HEK293 (cell line): ENCODE results near the gene GRIN2A.

Experiments used
- CTCF ChIA-PET: fragments of 350-600 bp; formaldehyde crosslinking; extraction: SDS; loops from one replicate; lab custom pipeline; 2021; ENCODE audit warnings: antibody characterized with exemption; lab: Yijun Ruan, JAX
- POLR2A ChIA-PET: fragments of 300-600 bp; formaldehyde crosslinking; extraction: SDS; loops from one replicate; lab custom pipeline; 2020; ENCODE audit warnings: antibody characterized with exemption, inconsistent platforms; lab: Yijun Ruan, JAX
- H3K27ac ChIP-seq: fragments of 200-500 bp; sonication (Bioruptor generic); 2 replicates; pipeline ENCODE4 v1.5.1; 2014; ENCODE audit warnings: low read depth, low read length, control low read depth, inconsistent platforms; ENCODE audit errors: extremely low read depth
- H3K36me3 ChIP-seq, 2 experiments: fragments of 200-500 bp in 1 of 2; sonication (Bioruptor generic) in 1 of 2; 1 replicate in 1 of 2; 2 replicates in 1 of 2; pipeline ENCODE4 v1.5.1; 2014 to 2017; ENCODE audit warnings: inconsistent platforms in 2 of 2, low read length in 2 of 2; ENCODE audit not compliant: control insufficient read depth in 2 of 2, insufficient read depth in 1 of 2
- H3K4me1 ChIP-seq: fragments of 200-500 bp; sonication (Bioruptor generic); 2 replicates; pipeline ENCODE4 v1.5.1; 2014; ENCODE audit warnings: mild to moderate bottlenecking, low read length, inconsistent platforms; ENCODE audit not compliant: control insufficient read depth, insufficient read depth
- H3K4me3 ChIP-seq: 2 replicates; pipeline ENCODE4 v1.5.1; 2011; ENCODE audit warnings: low read depth, mild to moderate bottlenecking, control low read depth, low read length, moderate library complexity
- H3K9me3 ChIP-seq: fragments of 200-500 bp; sonication (Bioruptor generic); 2 replicates; pipeline ENCODE4 v1.5.1; 2014; ENCODE audit warnings: low read depth, low read length, inconsistent platforms; ENCODE audit not compliant: control insufficient read depth, insufficient read depth
- KLF1 ChIP-seq: fragments of 450-650 bp; formaldehyde crosslinking; IDR thresholded peaks from 2 replicates; pipeline ENCODE4 v1.5.1; 2016; ENCODE audit warnings: missing biosample characterization, missing genetic modification characterization
- MYNN ChIP-seq: fragments of 450-650 bp; formaldehyde crosslinking; IDR thresholded peaks from 2 replicates; pipeline ENCODE4 v1.5.1; 2016; ENCODE audit warnings: missing biosample characterization, missing genetic modification characterization, borderline replicate concordance
- SP3 ChIP-seq: fragments of 450-650 bp; formaldehyde crosslinking; IDR thresholded peaks from 2 replicates; pipeline ENCODE4 v1.5.1; 2016; ENCODE audit warnings: missing biosample characterization, missing genetic modification characterization
- ZBTB1 ChIP-seq: fragments of 450-650 bp; formaldehyde crosslinking; IDR thresholded peaks from 2 replicates; pipeline ENCODE4 v1.5.1; 2016; ENCODE audit warnings: missing biosample characterization, missing genetic modification characterization
- ZBTB48 ChIP-seq: fragments of 450-650 bp; formaldehyde crosslinking; IDR thresholded peaks from 2 replicates; pipeline ENCODE4 v1.5.1; 2016; ENCODE audit warnings: missing biosample characterization, missing genetic modification characterization
- ZFHX2 ChIP-seq: fragments of 450-650 bp; formaldehyde crosslinking; conservative IDR thresholded peaks from 2 replicates; pipeline ENCODE4 v1.5.1; 2016; ENCODE audit warnings: missing biosample characterization, missing genetic modification characterization
- ZFP37 ChIP-seq: fragments of 450-650 bp; formaldehyde crosslinking; IDR thresholded peaks from 2 replicates; pipeline ENCODE4 v1.5.1; 2016; ENCODE audit warnings: missing biosample characterization, missing genetic modification characterization
- ZNF266 ChIP-seq: fragments of 450-650 bp; formaldehyde crosslinking; IDR thresholded peaks from 2 replicates; pipeline ENCODE4 v1.5.1; 2016; ENCODE audit warnings: missing biosample characterization, missing genetic modification characterization, low read depth
- ZNF366 ChIP-seq: fragments of 450-650 bp; formaldehyde crosslinking; conservative IDR thresholded peaks from 2 replicates; pipeline ENCODE4 v1.5.1; 2016; ENCODE audit warnings: missing biosample characterization, missing genetic modification characterization
- ZNF426 ChIP-seq: fragments of 450-650 bp; formaldehyde crosslinking; IDR thresholded peaks from 2 replicates; pipeline ENCODE4 v1.5.1; 2017; ENCODE audit warnings: missing biosample characterization, missing genetic modification characterization, mild to moderate bottlenecking, inconsistent platforms, moderate library complexity
- ZNF473 ChIP-seq: fragments of 450-650 bp; formaldehyde crosslinking; IDR thresholded peaks from 2 replicates; pipeline ENCODE4 v1.5.1; 2017; ENCODE audit warnings: missing biosample characterization, missing genetic modification characterization
- ZNF623 ChIP-seq: fragments of 450-650 bp; formaldehyde crosslinking; IDR thresholded peaks from 2 replicates; pipeline ENCODE4 v1.5.1; 2016; ENCODE audit warnings: missing biosample characterization, missing genetic modification characterization
- ZNF660 ChIP-seq: fragments of 450-650 bp; IDR thresholded peaks from 2 replicates; pipeline ENCODE4 v1.5.1; 2018; ENCODE audit warnings: missing biosample characterization, mild to moderate bottlenecking, missing genetic modification characterization
- ZNF837 ChIP-seq: fragments of 450-650 bp; formaldehyde crosslinking; IDR thresholded peaks from 2 replicates; pipeline ENCODE4 v1.5.1; 2016; ENCODE audit warnings: missing biosample characterization, missing genetic modification characterization
- TF ChIP-seq, protein P1 (sequence below): fragments of 450-650 bp; formaldehyde crosslinking; IDR thresholded peaks from 2 replicates; pipeline ENCODE4 v1.5.1; 2016; ENCODE audit warnings: missing biosample characterization, missing genetic modification characterization
- TF ChIP-seq, protein P2 (sequence below): fragments of 450-650 bp; formaldehyde crosslinking; IDR thresholded peaks from 2 replicates; pipeline ENCODE4 v1.5.1; 2016; ENCODE audit warnings: missing biosample characterization, missing genetic modification characterization

The GRIN2A gene

GRCh38 chr16:10085078-10085798, 97.0 kb downstream of the GRIN2A start (continued):
- TF ChIP-seq MYNN (tag by site-specific recombination): no peak
- no peak for TF ChIP-seq ZNF473
- no peak for TF ChIP-seq ZNF837

- ChIA-PET POLR2A (no interaction called here), CTCF (no interaction called here)
- Histone ChIP-seq H3K4me1 (no peaks in the 10 kb centered on the region), H3K27ac (no peak overlapping the region), H3K9me3 (no peaks in the 10 kb centered on the region), H3K4me3 (no peak overlapping the region), H3K36me3 (no peaks in the 10 kb centered on the region)
- TF ChIP-seq ZNF366 (no peak), ZFHX2 (tag by site-specific recombination) (no peak), ZNF426 (no peak), SP3 (tag by site-specific recombination) (no peak), ZFP37 (tag by site-specific recombination) (no peak), ZNF623 (no peak), ZNF266 (tag by site-specific recombination) (no peak)
- TF ChIP-seq, protein P1, sequence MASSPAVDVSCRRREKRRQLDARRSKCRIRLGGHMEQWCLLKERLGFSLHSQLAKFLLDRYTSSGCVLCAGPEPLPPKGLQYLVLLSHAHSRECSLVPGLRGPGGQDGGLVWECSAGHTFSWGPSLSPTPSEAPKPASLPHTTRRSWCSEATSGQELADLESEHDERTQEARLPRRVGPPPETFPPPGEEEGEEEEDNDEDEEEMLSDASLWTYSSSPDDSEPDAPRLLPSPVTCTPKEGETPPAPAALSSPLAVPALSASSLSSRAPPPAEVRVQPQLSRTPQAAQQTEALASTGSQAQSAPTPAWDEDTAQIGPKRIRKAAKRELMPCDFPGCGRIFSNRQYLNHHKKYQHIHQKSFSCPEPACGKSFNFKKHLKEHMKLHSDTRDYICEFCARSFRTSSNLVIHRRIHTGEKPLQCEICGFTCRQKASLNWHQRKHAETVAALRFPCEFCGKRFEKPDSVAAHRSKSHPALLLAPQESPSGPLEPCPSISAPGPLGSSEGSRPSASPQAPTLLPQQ (tag by site-specific recombination): no peak
- TF ChIP-seq, protein P2, sequence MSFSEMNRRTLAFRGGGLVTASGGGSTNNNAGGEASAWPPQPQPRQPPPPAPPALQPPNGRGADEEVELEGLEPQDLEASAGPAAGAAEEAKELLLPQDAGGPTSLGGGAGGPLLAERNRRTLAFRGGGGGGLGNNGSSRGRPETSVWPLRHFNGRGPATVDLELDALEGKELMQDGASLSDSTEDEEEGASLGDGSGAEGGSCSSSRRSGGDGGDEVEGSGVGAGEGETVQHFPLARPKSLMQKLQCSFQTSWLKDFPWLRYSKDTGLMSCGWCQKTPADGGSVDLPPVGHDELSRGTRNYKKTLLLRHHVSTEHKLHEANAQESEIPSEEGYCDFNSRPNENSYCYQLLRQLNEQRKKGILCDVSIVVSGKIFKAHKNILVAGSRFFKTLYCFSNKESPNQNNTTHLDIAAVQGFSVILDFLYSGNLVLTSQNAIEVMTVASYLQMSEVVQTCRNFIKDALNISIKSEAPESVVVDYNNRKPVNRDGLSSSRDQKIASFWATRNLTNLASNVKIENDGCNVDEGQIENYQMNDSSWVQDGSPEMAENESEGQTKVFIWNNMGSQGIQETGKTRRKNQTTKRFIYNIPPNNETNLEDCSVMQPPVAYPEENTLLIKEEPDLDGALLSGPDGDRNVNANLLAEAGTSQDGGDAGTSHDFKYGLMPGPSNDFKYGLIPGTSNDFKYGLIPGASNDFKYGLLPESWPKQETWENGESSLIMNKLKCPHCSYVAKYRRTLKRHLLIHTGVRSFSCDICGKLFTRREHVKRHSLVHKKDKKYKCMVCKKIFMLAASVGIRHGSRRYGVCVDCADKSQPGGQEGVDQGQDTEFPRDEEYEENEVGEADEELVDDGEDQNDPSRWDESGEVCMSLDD (tag by site-specific recombination): no peak
These were observed 98.9 kb downstream of the GRIN2A start for GRCh38 chr16:10083301-10083700.

DNA sequence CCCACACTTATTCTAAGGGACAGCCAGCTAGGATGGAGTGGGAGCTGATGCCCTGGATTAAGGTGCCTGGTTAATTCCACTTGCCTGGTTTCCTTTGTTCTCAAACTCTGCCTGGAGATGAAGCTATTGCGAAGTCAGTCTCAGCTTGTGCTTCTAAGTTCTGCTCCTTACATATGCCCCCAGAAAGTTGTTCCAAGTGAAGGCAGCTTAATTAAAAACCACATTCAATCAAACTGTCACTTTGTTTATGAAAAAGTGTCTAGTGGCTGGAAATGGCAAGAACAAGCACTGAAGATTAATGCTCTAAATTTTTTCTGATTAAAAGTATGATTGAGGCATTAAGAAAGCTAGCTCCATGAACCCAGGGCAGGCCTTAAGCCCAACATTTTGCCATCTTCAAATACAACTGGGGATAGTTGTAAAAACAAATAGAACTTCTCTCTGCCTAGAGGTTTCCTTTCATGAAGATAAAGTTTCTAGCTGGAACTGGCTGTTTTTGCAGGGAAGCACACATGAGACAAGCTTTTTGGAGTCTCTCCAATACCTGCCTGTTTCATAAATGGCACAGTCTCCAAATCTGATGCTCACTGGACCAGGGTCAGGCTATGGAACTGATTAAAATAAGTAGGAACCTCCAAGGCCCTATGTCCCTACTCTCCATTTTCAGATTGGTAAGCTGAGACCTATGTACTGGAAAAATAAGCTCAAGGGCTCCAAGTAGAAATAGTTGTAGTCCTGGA, 100.9 kb downstream of the GRIN2A start:
- POLR2A ChIA-PET: no interaction called here
- TF ChIP-seq KLF1 (tag by site-specific recombination): no peak
- no peak for TF ChIP-seq ZBTB48 (tag by site-specific recombination)
- CTCF ChIA-PET: interaction anchor here (0.6 to 1.3 kb wide), 3 partner anchors 9 to 99 kb away, joined by 3 to 5 read pairs (median 4); no protein-coding TSS in a partner anchor
- Histone ChIP-seq H3K9me3 (no peaks in the 10 kb centered on the region), H3K27ac (no peak overlapping the region), H3K36me3 (no peaks in the 10 kb centered on the region), H3K4me1 (no peaks in the 10 kb centered on the region), H3K4me3 (no peak overlapping the region)

DNA sequence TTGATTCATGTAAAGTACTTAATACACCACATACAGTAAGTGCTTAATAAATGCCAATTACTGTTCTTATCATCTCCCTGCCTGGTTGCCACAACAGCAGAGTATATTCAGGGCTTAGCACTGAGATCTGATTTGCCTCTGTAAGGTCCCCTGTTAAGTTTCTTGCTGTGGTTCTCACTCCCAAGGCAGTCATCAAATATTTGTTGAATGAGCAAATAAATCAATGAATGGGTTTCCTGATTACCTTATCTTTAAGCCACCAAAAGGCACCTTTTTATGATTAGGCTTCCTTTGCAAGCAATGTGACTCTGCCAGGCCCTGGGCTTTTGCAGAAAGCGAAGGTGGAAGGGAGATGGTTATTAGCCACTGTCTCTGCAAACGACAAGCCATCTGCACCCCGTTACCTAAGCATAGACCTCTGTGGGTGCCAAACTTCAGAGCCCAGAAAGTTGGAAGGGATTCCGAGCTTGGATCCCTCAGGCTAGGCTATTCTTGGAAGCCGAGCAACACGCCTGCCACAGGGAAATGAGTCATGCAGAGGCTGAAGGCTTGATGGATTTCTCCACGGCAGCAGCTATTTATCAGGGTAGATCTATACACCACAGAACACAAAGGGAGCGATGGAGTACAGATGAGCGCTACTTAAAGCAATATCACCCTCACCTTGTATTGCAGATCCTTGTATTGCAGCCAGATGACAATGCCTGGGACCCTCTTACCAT, 102.0 kb downstream of the GRIN2A start:
- H3K4me3 ChIP-seq: no peak overlapping the region
- H3K27ac ChIP-seq: no peak overlapping the region
- no peaks in the 10 kb centered on the region for H3K4me1 ChIP-seq
- TF ChIP-seq ZNF660 (tag by site-specific recombination): peak; percentile 98
- no peak for TF ChIP-seq ZBTB1 (tag by site-specific recombination)
- no peaks in the 10 kb centered on the region for H3K9me3 ChIP-seq
- POLR2A ChIA-PET: no interaction called here
- CTCF ChIA-PET: interaction anchor here (1.3 kb wide), 2 partner anchors 10 to 100 kb away, joined by 4 to 5 read pairs; no protein-coding TSS in a partner anchor
- no peaks in the 10 kb centered on the region for H3K36me3 ChIP-seq
